ENCODE measurements around the gene ERMN.

GRCh38 chr2:157345647-157346389, 20.2 kb upstream of the ERMN start:
- TF ChIP-seq POLR2A (IDR thresholded peaks at IDR 0.05; ENCODE audit: low read depth, low read length) (no peak), POLR2AphosphoS5 (IDR thresholded peaks at IDR 0.05; ENCODE audit: low read depth, low read length) (no peak), TAF1 (IDR thresholded peaks at IDR 0.05; ENCODE audit: low read depth, low read length) (no peak), POU2F2 (IDR thresholded peaks at IDR 0.05; ENCODE audit: low read depth, low read length) (no peak)

Data from GM12891 (cell line).